Large intestine (tissue), 3 donors: ENCODE measurements around the gene CDKN1C. TPM values are rescaled to one million over a fixed set of nuclear protein-coding genes. Genes with fewer than 3 reads are reported as not detected.
A peak's percentile ranks its signal among the peaks of the same experiment; 100 is the strongest.

ENCODE experiments used
- DNase-seq, 2 donors: peaks; one replicate each; pipeline versions ENCODE4 v3.0.0 to v3.0.0-alpha.2; 2013
- H3K27ac ChIP-seq: one replicate; pipeline ENCODE4 v1.5.1; 2013; ENCODE audit warnings: low read length
- H3K27me3 ChIP-seq: 2 replicates; pipeline ENCODE4 v1.6.1; 2013; ENCODE audit warnings: low read length; ENCODE audit not compliant: control insufficient read depth, insufficient read depth
- H3K36me3 ChIP-seq: 2 replicates; pipeline ENCODE4 v1.6.1; 2013; ENCODE audit warnings: low read length; ENCODE audit not compliant: control insufficient read depth, insufficient read depth
- H3K4me1 ChIP-seq: one replicate; pipeline ENCODE4 v1.6.1; 2013; ENCODE audit warnings: low read length; ENCODE audit not compliant: control insufficient read depth, insufficient read depth
- H3K4me3 ChIP-seq: one replicate; pipeline ENCODE4 v1.5.1; 2013; ENCODE audit warnings: low read length
- H3K9me3 ChIP-seq: one replicate; pipeline ENCODE4 v1.6.1; 2013; ENCODE audit warnings: mild to moderate bottlenecking, low read depth, low read length, moderate library complexity; ENCODE audit not compliant: control insufficient read depth
- WGBS: methylation state at CpG from one replicate; pipeline ENCODE4 v1.1.5; 2013; ENCODE audit warnings: low lambda C conversion rate; ENCODE audit not compliant: insufficient coverage; 5-methylcytosine and 5-hydroxymethylcytosine counted together
- polyA plus RNA-seq: library from polyadenylated mRNA; unstranded; fragments of 120-200 nt; gene quantifications from one replicate; pipeline ENCODE4 v1.2.1, GENCODE V29; 2013

The CDKN1C gene
- polyA plus RNA-seq, 1 donor = 197 TPM

DNA sequence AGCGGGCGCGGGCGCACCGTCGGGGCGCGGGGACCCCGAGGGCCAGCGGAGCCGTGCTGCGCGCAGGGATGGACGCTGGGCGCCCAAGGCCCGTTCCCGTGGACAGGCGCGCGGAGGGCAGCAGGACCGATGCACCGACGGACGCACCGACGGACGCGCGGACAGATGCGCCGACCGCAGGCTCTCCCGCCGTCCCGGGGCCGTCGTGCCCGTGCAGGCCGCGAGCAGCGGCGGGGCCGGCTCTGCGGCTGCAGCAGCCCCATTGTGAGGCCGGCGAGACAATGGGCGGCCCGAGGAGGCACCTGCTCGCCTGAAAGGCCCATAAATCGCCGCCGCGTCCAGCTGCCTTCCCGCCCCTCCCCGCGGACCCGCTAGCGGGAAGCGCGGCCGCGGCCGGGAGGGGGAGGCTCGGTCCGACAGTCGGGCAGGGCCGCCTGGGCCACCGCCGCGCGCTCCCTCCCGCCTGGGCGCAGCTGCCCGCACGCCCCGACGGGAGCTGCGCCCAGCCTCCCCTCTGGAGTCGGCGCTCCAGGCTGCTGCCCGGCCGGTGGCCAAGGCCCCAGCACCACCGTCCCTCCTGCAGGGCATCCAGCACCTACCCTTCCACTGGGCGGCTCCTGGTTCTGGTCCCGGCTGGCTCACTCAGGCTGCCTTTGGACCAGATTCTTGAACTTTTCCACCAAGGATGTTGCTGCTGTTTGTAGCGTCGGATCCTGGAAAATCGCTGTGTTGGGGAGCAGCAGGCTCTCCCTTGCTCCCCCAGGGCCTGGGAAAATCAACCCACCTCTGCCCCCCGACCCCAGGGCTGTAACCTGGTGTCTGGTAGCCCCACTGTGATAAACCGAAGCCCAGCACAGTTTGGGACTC, 15.8 kb downstream of the CDKN1C start:
- no peak for DNase-seq
- Histone ChIP-seq H3K4me3 (no peak overlapping the region), H3K36me3 (no peaks in the 10 kb centered on the region), H3K9me3 (peaks cover 18% of the 10 kb centered on the region), H3K27ac (no peak overlapping the region), H3K4me1 (peaks cover 3% of the 10 kb centered on the region), H3K27me3 (peaks cover 53% of the 10 kb centered on the region)
- WGBS = no CpG with 5 or more reads among the region's 90 CpGs

DNA sequence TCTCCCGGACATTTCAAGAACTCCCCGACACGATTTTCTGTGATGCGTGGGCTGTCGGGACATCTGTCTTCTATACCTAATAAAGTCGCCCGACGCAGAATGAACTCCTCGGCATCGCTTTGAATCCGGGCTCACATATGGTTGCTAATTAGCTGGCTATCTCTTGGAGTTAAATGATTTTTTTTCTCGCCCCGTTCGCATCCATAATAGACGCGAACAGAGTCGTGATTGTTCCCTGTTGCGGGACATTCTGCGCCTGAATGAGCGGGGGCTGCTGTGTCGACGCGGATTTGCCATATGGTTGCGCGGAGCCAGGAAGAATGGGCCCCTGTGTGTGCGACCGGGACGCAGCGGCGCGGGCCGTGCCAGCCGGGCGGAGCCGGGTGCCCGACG, 16.4 kb downstream of the CDKN1C start:
- Histone ChIP-seq H3K4me1 (peaks cover 9% of the 10 kb centered on the region), H3K9me3 (peaks cover 16% of the 10 kb centered on the region), H3K36me3 (no peaks in the 10 kb centered on the region), H3K27me3 (peaks cover 53% of the 10 kb centered on the region), H3K27ac (no peak overlapping the region), H3K4me3 (no peak overlapping the region)
- DNase-seq = no peak
- no CpG with 5 or more reads among the region's 37 CpGs for WGBS

DNA sequence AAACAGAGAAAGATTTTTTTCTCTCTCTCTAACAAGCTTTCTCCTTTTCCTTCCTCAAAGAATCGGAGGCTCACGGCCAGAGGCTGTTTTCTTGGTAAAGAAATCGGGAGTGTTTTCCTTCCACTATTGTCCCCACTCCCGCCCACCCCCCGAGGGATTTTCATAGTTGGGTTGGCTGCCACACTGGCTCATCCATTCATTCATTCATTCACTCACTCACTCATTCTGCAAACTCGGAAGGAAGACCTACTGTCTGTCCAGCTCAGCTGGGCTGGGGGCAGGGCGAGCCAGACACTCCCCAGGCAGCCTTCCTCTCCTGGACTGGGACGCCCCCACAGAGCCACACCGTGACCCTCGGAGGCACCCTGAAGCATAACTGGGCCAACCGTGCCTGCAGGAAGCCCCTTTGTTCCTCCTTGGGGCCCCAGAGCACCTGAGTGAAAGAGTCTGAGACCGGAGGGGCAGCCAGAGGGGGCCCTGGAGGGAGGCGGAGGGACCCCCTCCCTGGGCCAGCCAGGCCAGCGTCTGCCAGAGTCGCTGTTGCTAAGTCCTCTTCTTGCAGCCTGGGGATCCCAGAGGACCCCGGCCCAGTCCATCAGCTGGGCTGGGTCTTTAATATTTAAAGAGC, 17.0 kb downstream of the CDKN1C start:
- Histone ChIP-seq H3K4me3 (no peak overlapping the region), H3K4me1 (peaks cover 11% of the 10 kb centered on the region), H3K9me3 (peaks cover 16% of the 10 kb centered on the region), H3K27me3 (peaks cover 53% of the 10 kb centered on the region), H3K27ac (no peak overlapping the region), H3K36me3 (no peaks in the 10 kb centered on the region)
- no peak for DNase-seq
- WGBS = no CpG with 5 or more reads among the region's 16 CpGs

DNA sequence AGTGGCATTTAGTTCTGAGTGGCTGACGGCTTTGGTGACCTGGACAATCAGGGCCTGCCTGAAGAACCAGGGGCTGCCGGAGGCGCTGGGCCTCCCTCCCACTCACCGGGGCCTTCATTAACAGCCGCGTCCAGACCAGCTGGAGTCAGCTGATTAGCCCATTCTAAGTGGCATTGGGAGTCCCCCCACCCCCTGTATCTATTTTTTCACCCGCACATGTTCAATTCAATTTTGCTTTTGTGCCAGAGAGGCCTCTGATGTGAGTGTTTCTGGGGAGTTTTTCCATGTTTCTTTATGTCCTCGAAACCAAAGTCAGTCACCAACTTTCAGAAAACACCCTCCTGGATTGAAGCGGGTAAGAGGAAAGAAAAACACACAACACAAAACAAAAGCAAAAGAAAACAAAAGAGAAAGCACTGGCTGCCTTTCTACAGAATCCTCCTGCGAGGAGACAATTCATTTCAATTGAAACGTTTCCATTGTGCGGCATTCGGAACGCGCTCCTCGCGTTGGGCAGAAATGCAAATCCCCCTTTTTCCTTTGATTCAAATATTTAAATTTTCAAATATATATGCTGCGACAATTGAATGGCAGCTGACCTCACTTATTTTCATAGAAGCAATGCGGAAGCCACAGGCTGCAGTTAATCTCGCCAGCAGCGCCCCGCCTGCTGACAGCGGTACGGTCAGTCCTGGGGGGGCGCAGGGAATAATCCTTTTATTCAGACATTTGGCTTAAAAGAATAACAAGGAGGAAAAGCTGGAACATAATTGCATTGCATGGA, 17.7 kb downstream of the CDKN1C start:
- peaks cover 18% of the 10 kb centered on the region for H3K9me3 ChIP-seq
- WGBS = 50% methylated on average over 2 of the region's 25 CpGs
- no peak for DNase-seq
- no peak overlapping the region for H3K4me3 ChIP-seq
- H3K27me3 ChIP-seq = peaks cover 59% of the 10 kb centered on the region
- H3K27ac ChIP-seq = no peak overlapping the region
- peaks cover 18% of the 10 kb centered on the region for H3K4me1 ChIP-seq
- H3K36me3 ChIP-seq = no peaks in the 10 kb centered on the region

DNA sequence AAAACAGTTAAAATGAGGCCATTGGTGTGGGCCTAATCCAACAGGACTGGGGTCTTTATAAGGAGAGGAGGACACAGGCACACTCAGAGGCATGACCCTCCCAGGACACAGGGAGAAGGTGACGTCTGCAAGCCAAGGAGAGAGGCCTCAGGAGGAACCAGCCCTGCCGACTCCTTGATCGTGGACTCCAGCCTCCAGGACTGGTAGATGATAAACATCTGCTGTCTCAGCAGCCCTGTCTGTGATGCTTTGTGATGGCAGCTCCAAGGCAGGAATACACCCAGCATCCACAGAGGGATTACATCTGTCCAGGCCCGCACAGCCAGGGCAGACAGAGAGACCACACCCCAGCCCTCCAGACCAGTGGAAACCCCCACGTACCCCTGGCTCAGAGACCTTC, 18.4 kb downstream of the CDKN1C start:
- Histone ChIP-seq H3K4me1 (peaks cover 19% of the 10 kb centered on the region), H3K27ac (no peak overlapping the region), H3K36me3 (no peaks in the 10 kb centered on the region), H3K27me3 (peaks cover 59% of the 10 kb centered on the region), H3K4me3 (no peak overlapping the region), H3K9me3 (peaks cover 19% of the 10 kb centered on the region)
- no peak for DNase-seq
- WGBS = no CpG with 5 or more reads among the region's 5 CpGs

DNA sequence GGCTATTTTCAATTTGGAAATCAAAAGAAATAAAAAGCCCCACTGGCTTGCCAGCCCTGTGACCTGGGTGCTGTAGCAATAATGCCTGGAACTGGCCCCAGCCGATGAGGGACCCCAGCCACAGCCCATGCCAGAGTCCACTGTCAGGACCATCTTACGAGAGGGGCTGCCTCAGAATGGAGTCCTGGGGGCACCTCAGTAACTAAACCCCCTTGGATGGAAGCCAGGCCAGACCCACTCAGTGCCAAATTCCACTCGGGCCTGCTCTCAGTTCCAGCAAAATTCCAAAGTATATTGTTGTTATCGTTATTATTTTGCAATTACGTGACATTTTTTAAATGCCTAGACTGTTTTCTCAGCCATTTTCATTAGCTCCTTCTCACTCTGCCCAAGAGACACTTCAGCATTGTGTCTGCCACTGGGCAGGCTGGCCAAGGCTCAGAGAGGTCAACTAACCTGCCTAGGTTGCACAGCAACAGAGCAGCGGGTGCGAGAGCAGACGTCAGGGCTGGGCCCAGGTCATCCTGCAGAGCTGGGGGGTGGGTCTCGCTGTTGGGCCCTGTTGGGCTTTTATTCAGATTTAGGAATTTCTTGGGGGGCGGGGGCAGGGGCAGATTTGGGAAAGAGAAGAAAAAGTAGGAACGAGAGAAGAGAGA, 19.5 kb downstream of the CDKN1C start:
- Histone ChIP-seq H3K27ac (no peak overlapping the region), H3K4me1 (peaks cover 28% of the 10 kb centered on the region), H3K27me3 (peaks cover 49% of the 10 kb centered on the region), H3K9me3 (peaks cover 19% of the 10 kb centered on the region), H3K36me3 (no peaks in the 10 kb centered on the region), H3K4me3 (no peak overlapping the region)
- DNase-seq = no peak
- 77% methylated on average over 5 of the region's 11 CpGs for WGBS

DNA sequence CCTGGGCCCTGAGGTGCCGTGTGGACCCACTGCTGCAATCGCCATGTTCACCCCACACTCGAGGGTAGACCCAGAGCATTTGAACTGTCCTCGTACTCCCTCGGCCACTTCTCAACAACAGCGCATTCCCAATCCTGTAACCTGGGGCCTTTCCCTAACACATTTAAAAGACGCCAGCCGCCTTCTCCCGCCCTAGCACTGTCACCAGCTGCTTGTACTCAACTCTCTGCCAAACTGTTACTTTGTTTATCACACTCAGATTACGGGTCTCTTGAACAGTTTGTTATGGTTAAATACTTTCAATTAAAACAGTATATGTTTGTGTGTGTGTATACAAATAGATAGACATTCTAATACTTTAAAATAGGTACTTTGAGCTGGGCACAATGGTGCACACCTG, 20.7 kb downstream of the CDKN1C start:
- Histone ChIP-seq H3K9me3 (peaks cover 19% of the 10 kb centered on the region), H3K27ac (no peak overlapping the region), H3K36me3 (no peaks in the 10 kb centered on the region), H3K4me3 (no peak overlapping the region), H3K4me1 (peaks cover 38% of the 10 kb centered on the region), H3K27me3 (peaks cover 37% of the 10 kb centered on the region)
- DNase-seq = no peak
- WGBS = no CpG with 5 or more reads among the region's 10 CpGs

DNA sequence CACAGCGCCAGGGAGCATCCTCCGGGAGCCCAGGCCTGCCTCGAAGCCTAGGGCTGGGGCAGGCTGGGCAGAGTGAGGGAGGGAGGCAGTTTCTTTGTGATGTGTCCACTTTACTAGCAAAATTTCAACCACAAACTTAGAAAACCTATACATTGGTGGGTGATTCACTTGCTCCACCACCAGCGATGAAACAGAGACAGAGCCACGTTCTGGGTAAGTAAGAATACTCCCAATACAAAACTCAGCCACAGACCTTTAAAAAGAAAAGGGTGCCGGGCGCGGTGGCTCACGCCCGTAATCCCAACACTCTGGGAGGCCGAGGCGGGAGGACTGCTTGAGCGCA, 22.3 kb downstream of the CDKN1C start:
- Histone ChIP-seq H3K4me3 (no peak overlapping the region), H3K36me3 (no peaks in the 10 kb centered on the region), H3K27ac (no peak overlapping the region), H3K9me3 (peaks cover 15% of the 10 kb centered on the region), H3K4me1 (peaks cover 44% of the 10 kb centered on the region), H3K27me3 (peaks cover 22% of the 10 kb centered on the region)
- no CpG with 5 or more reads among the region's 13 CpGs for WGBS
- no peak for DNase-seq

DNA sequence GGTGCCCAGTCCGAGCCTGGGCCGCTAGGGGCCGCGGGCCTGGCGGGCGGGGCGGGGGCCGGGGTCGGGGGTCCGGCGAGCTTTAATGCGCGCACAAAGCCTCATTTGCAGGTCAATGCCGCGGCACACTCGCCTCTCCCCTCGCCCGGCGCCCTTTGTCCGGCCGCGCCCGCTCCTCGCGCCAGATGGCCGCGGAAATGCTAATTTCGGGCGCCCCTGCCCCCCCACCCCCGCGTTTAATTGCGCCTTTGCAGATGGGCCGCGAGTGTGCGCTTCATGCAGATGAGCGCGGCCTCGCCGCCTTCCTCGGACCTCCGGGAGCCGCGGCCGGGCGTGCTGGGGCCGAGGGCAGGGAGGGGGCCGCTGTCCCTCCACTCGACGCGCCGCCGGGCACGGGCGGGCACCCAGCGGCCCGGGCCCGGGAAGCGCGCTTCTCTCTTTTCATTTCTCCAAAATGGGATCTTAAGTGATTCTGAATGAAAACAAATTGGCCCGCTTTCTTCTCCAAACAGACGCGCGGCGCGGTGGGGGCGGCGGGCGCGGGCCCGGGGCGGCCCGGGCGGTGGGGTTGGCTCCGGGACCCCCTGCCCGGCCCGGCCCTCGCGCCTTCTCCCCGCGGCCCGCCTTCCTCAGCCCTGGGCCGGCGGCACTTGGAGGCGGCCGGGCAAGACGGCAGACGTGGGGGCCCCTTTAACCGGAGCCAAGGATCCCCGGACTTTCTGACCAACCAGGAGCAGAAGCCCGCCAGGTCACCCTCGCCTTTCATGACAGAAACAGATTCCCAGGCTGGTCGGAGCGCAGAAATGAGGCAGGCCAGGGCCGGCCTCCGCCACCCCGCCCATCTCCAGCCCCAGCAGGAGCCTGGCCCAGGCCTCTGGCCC, 22.9 kb downstream of the CDKN1C start:
- peaks cover 14% of the 10 kb centered on the region for H3K9me3 ChIP-seq
- peak in 1 of 2 donors; percentile 42 for DNase-seq
- H3K4me1 ChIP-seq = peaks cover 44% of the 10 kb centered on the region
- whole genome bisulfite sequencing = no CpG with 5 or more reads among the region's 96 CpGs
- H3K27me3 ChIP-seq = peaks cover 16% of the 10 kb centered on the region
- H3K4me3 ChIP-seq = no peak overlapping the region
- H3K36me3 ChIP-seq = no peaks in the 10 kb centered on the region
- no peak overlapping the region for H3K27ac ChIP-seq
